H9 (cell line): ENCODE data around the gene PDZD4. TPM values are rescaled to one million over a fixed set of nuclear protein-coding genes. Genes with fewer than 3 reads are reported as not detected.

ENCODE experiments used
- DNase-seq: peaks from one replicate; pipeline ENCODE4 v3.0.0-alpha.2; 2017
- H2AFZ ChIP-seq: one replicate; pipeline ENCODE4 v1.6.1; 2013; ENCODE audit warnings: mild to moderate bottlenecking, low read length, control low read depth, moderate library complexity
- H2AK5ac ChIP-seq: 2 replicates; pipeline ENCODE4 v1.6.1; 2013; ENCODE audit warnings: low read length, control low read depth, mixed read lengths; ENCODE audit not compliant: insufficient read length
- H2BK120ac ChIP-seq: one replicate; pipeline ENCODE4 v1.6.1; 2013; ENCODE audit warnings: low read depth, mild to moderate bottlenecking, low read length, control low read depth, inconsistent platforms; ENCODE audit not compliant: poor library complexity, severe bottlenecking
- H2BK12ac ChIP-seq: 2 replicates; pipeline ENCODE4 v1.6.1; 2013; ENCODE audit warnings: low read length, control low read depth, mixed read lengths, low read depth; ENCODE audit not compliant: insufficient read length
- H2BK15ac ChIP-seq: 2 replicates; pipeline ENCODE4 v1.6.1; 2013; ENCODE audit warnings: low read depth, low read length, control low read depth
- H2BK20ac ChIP-seq: one replicate; pipeline ENCODE4 v1.6.1; 2013; ENCODE audit warnings: low read depth, mild to moderate bottlenecking, low read length, control low read depth, inconsistent platforms; ENCODE audit not compliant: poor library complexity, severe bottlenecking
- H2BK5ac ChIP-seq: 2 replicates; pipeline ENCODE4 v1.6.1; 2013; ENCODE audit warnings: low read length, control low read depth, mixed read lengths; ENCODE audit not compliant: insufficient read length
- H3K14ac ChIP-seq: 2 replicates; pipeline ENCODE4 v1.6.1; 2013; ENCODE audit warnings: low read length, control low read depth; ENCODE audit not compliant: insufficient read depth
- H3K18ac ChIP-seq: 2 replicates; pipeline ENCODE4 v1.6.1; 2013; ENCODE audit warnings: low read depth, mild to moderate bottlenecking, mixed read lengths, low read length, control low read depth; ENCODE audit not compliant: insufficient read length
- H3K23ac ChIP-seq: 2 replicates; pipeline ENCODE4 v1.6.1; 2013; ENCODE audit warnings: low read length, control low read depth, mixed read lengths, low read depth; ENCODE audit not compliant: insufficient read length
- H3K23me2 ChIP-seq: 2 replicates; pipeline ENCODE4 v1.6.1; 2013; ENCODE audit warnings: low read depth, mild to moderate bottlenecking, mixed read lengths, low read length, control low read depth; ENCODE audit not compliant: insufficient read length, poor library complexity, severe bottlenecking
- H3K27ac ChIP-seq: 2 replicates; pipeline ENCODE4 v1.5.1; 2013; ENCODE audit warnings: low read length, control low read depth, mixed read lengths, low read depth; ENCODE audit not compliant: insufficient read length
- H3K27me3 ChIP-seq: 2 replicates; pipeline ENCODE4 v1.6.1; 2013; ENCODE audit warnings: low read length, control low read depth, inconsistent platforms; ENCODE audit not compliant: insufficient read depth
- H3K4ac ChIP-seq: 2 replicates; pipeline ENCODE4 v1.6.1; 2013; ENCODE audit warnings: low read depth, mild to moderate bottlenecking, control low read depth, inconsistent platforms, low read length, moderate library complexity
- H3K4me1 ChIP-seq: 2 replicates; pipeline ENCODE4 v1.6.1; 2013; ENCODE audit warnings: low read length, control low read depth, inconsistent platforms; ENCODE audit not compliant: insufficient read depth
- H3K4me2 ChIP-seq: 2 replicates; pipeline ENCODE4 v1.6.1; 2013; ENCODE audit warnings: low read length, control low read depth, mixed read lengths; ENCODE audit not compliant: insufficient read length, insufficient read depth
- H3K56ac ChIP-seq: 2 replicates; pipeline ENCODE4 v1.6.1; 2013; ENCODE audit warnings: low read depth, mild to moderate bottlenecking, mixed read lengths, low read length, control low read depth; ENCODE audit not compliant: insufficient read length
- H3K79me1 ChIP-seq: 2 replicates; pipeline ENCODE4 v1.6.1; 2013; ENCODE audit warnings: low read depth, mild to moderate bottlenecking, moderate library complexity, low read length, control low read depth, inconsistent platforms; ENCODE audit not compliant: insufficient read depth, poor library complexity, severe bottlenecking
- H3K79me2 ChIP-seq: 2 replicates; pipeline ENCODE4 v1.6.1; 2013; ENCODE audit warnings: low read length, control low read depth, inconsistent platforms; ENCODE audit not compliant: insufficient read depth
- H3K9ac ChIP-seq: 2 replicates; pipeline ENCODE4 v1.6.1; 2013; ENCODE audit warnings: low read length, control low read depth, mixed read lengths; ENCODE audit not compliant: insufficient read length; ENCODE audit errors: extremely low read depth
- H3K9me3 ChIP-seq: one replicate; pipeline ENCODE4 v1.6.1; 2013; ENCODE audit warnings: low read depth, low read length, inconsistent platforms; ENCODE audit not compliant: control insufficient read depth
- H3T11ph ChIP-seq: one replicate; pipeline ENCODE4 v1.6.1; 2013; ENCODE audit warnings: mild to moderate bottlenecking, low read length, control low read depth, inconsistent platforms
- H4K20me1 ChIP-seq: one replicate; pipeline ENCODE4 v1.6.1; 2013; ENCODE audit not compliant: control insufficient read depth, insufficient read length, insufficient read depth
- H4K5ac ChIP-seq: 2 replicates; pipeline ENCODE4 v1.6.1; 2013; ENCODE audit warnings: low read depth, mild to moderate bottlenecking, mixed read lengths, low read length, control low read depth; ENCODE audit not compliant: insufficient read length
- H4K8ac ChIP-seq: replicated peaks from 2 replicates; pipeline ENCODE4 v1.6.1; 2013; ENCODE audit warnings: low read length, control low read depth, mixed read lengths, low read depth; ENCODE audit not compliant: insufficient read length
- H4K91ac ChIP-seq: 2 replicates; pipeline ENCODE4 v1.6.1; 2013; ENCODE audit warnings: low read depth, mild to moderate bottlenecking, moderate library complexity, mixed read lengths, low read length, control low read depth; ENCODE audit not compliant: insufficient read length
- H3K27ac Mint-ChIP-seq, 3 experiments: 2 replicates in 2 of 3; 3 replicates in 1 of 3; pipeline ENCODE4 v1.8.0; 2020 to 2021; ENCODE audit warnings: mixed read lengths in 3 of 3, mild to moderate bottlenecking in 1 of 3, moderate library complexity in 1 of 3
- H3K27me3 Mint-ChIP-seq: 2 replicates; pipeline ENCODE4 v1.8.0; 2021; ENCODE audit warnings: low read depth, mild to moderate bottlenecking, moderate library complexity, mixed read lengths
- H3K36me3 Mint-ChIP-seq, 3 experiments: 2 replicates in 2 of 3; 3 replicates in 1 of 3; pipeline ENCODE4 v1.8.0; 2020 to 2021; ENCODE audit warnings: low read depth in 3 of 3, mixed read lengths in 3 of 3; ENCODE audit not compliant: insufficient read depth in 1 of 3
- H3K4me1 Mint-ChIP-seq, 2 experiments: 2 replicates each; pipeline ENCODE4 v1.8.0; 2020; ENCODE audit warnings: mixed read lengths in 2 of 2
- H3K4me3 Mint-ChIP-seq, 2 experiments: 2 replicates in 1 of 2; 3 replicates in 1 of 2; pipeline ENCODE4 v1.8.0; 2020 to 2021; ENCODE audit warnings: mild to moderate bottlenecking in 2 of 2, mixed read lengths in 2 of 2, moderate library complexity in 1 of 2
- H3K9me3 Mint-ChIP-seq, 2 experiments: 2 replicates in 1 of 2; 3 replicates in 1 of 2; pipeline ENCODE4 v1.8.0; 2020; ENCODE audit warnings: mild to moderate bottlenecking in 2 of 2, mixed read lengths in 2 of 2, moderate library complexity in 1 of 2
- CTCF ChIP-seq: fragments of 200-600 bp; sonication (generic); conservative IDR thresholded peaks from 3 replicates; pipeline ENCODE4 v1.8.0; 2021; ENCODE audit warnings: antibody characterized with exemption, mild to moderate bottlenecking
- WGBS: extraction: QIAGEN DNeasy Blood & Tissue Kit; methylation state at CpG from one replicate; pipeline ENCODE4 v1.1.7; 2013; ENCODE audit warnings: missing lambda C conversion rate, low lambda C conversion rate, mixed read lengths; ENCODE audit not compliant: insufficient read length; ENCODE audit errors: extremely low coverage; 5-methylcytosine and 5-hydroxymethylcytosine counted together
- total RNA-seq: library from RNA; stranded (reverse); gene quantifications from 2 replicates; pipeline ENCODE4 v1.2.1, GENCODE V29; 2021

PDZD4 gene
- total RNA-seq, 1 experiment from 2014 or later, result 110 TPM

DNA sequence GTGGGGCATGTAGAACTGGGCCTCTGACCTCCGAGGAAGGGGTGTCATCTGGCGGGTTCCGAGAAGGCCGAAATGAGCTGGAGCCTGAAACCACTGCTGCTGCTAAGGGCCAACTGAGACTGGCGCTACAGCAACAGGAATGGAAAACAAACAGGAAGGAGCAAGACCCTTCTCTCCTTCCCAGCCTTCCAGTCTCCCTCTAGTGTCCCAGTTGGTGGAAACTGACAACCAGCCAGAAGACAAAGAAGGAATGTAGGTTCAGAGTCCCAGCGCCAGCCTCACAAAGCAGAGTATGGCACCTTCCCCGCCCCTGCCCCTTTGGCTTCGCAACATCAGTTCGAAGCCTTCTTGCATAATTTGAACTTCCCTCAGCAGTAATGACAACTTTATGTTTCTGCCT is 24.4 kb upstream of the PDZD4 start:
- Mint-ChIP-seq H3K4me3 (no peak overlapping the region), H3K9me3 (peaks cover 85 to 93% of the 10 kb centered on the region in 2 experiments), H3K27me3 (peaks cover 24% of the 10 kb centered on the region), H3K27ac (no peak overlapping the region; a peak in 1 of 7 replicates), H3K4me1 (peaks cover 7 to 27% of the 10 kb centered on the region in 2 experiments), H3K36me3 (peaks cover 0 to 6% (median 2%) of the 10 kb centered on the region in 3 experiments; a peak in 2 of 7 replicates)
- H3K79me1 ChIP-seq, result no peaks in the 10 kb centered on the region
- H2BK5ac ChIP-seq, result no peak overlapping the region
- H2BK12ac ChIP-seq, result no peak overlapping the region
- no peak overlapping the region for H3T11ph ChIP-seq
- no peak overlapping the region for H3K4ac ChIP-seq
- H4K5ac ChIP-seq, result no peak overlapping the region
- H2AFZ ChIP-seq, result no peak overlapping the region
- H3K23me2 ChIP-seq, result no peaks in the 10 kb centered on the region
- H4K20me1 ChIP-seq, result no peaks in the 10 kb centered on the region
- TF ChIP-seq CTCF, result peak; percentile 38; the same call in 2 of the 3 replicates
- no peaks in the 10 kb centered on the region for H3K4me1 ChIP-seq
- no peak overlapping the region for H4K8ac ChIP-seq
- H3K4me2 ChIP-seq, result no peak overlapping the region
- H2BK20ac ChIP-seq, result no peak overlapping the region
- no CpG with 5 or more reads among the region's 9 CpGs for WGBS
- H3K23ac ChIP-seq, result no peak overlapping the region
- H2AK5ac ChIP-seq, result no peak overlapping the region
- DNase-seq, result no peak
- no peak overlapping the region for H2BK120ac ChIP-seq
- peak overlapping the region; percentile 25 for H3K56ac ChIP-seq
- H3K9ac ChIP-seq, result no peak overlapping the region
- no peaks in the 10 kb centered on the region for H3K27me3 ChIP-seq
- no peak overlapping the region for H4K91ac ChIP-seq
- no peak overlapping the region for H2BK15ac ChIP-seq
- H3K79me2 ChIP-seq, result no peaks in the 10 kb centered on the region
- H3K14ac ChIP-seq, result no peak overlapping the region
- peaks cover 48% of the 10 kb centered on the region for H3K9me3 ChIP-seq
- H3K27ac ChIP-seq, result no peak overlapping the region
- H3K18ac ChIP-seq, result no peak overlapping the region
